ENCODE data around the gene AGER. TPM values are rescaled to one million over a fixed set of nuclear protein-coding genes. Genes with fewer than 3 reads are reported as not detected.
A peak's percentile ranks its signal among the peaks of the same experiment; 100 is the strongest.
"Not testable (repeated sequence)": the region's sequence is repeated elsewhere in the genome, so short reads cannot be mapped to it uniquely, and the experiment has no call there.

AGER gene
- total RNA-seq, 1 donor from 2014 or later = 2.0 TPM

DNA sequence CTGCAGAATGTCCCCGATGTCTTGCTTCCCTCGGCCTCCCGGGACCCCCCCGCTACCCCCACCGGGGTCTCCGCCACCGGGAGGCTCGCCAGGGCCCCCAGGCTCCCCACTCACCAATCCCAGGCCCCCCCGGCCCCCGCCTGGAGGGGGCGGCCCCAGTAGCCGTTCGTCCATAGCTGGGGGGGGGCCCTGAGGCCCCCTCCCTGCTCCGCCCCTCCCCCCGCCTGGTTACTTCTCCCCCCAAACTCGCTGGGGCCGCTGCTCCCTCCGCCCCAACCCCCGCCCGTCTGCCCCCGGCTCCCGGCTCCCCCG lies 5.6 kb upstream of the AGER start:
- DNase-seq (ENCODE audit: missing footprints) = no peak
- intact Hi-C loops (cut with DNase I) = loop anchor here (10.0 kb wide), 1 partner anchor 1015 kb away; the partner anchor contains the start of genes HSD17B8, RING1, RXRB and SLC39A7
- no peak for ATAC-seq

DNA sequence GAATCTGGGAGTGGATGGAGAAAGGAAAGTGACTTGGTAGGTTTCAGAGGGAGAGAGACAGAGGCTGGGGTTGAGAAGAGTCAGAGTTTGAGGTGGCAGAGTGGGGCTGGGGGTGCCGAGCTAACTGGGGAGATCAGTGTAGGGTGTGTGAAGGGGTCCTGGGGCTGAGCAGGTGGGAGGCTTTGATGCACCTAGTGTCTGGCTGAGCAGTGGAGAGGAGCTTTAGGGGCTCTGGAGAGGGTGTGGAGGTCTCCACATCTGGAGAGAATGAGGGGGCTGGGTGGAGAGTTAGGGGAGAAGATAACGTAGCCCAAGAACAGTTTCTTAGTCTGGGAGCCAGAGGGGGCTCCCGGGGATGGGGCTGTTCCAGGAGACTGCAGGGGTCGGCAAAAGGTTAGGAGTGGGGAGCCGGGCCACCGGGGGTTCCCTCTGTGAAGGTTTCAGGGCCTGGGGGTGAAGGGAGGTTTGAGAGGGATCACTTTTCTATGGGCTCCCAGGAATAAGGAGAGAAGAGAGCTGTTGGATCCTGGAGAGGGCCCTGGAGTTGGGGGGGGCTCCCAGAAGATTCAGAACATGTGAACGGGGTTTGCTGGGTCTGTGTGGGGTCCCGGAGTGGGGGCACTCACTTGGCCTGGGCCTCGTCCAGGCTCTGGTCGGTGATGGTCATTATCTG lies 5.2 kb upstream of the AGER start:
- intact Hi-C loops (cut with DNase I) = no loop called here
- DNase-seq (ENCODE audit: missing footprints) (no peak), ATAC-seq (no peak)

DNA sequence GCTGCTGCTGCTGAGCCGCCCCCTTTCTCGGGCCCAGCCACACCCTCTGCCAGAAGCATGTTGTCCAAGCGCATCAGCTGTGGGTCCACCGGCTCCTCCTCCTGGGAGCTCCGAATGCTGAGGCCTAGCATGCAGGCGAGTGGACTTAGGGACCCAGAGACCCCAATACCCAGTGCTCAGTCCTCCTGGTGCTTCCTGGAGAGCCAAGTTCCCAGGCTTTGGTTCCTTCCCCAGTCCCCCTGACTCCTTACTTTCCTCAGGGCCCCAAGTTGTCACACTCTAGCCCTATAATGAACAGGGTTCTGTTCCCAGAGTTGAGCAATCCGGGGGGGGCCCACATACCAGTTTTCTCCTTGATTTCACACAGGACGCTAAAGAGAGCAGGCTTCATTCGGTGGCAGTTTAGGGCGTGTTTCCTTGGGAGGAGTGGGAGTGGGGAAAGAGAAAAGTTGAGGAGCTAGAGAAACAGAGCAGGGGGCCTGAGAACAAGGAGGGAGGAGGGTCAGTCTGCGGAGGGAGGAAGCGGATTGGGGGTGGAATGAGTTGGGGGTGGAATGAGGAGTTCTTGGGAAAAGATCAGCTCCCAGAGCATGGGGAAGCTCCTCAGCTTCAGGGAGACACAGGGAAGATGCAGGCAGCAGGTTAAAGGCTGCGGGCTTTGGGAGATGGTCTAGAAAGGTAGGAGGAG lies 4.5 kb upstream of the AGER start:
- DNase-seq (ENCODE audit: missing footprints) (no peak), ATAC-seq (no peak)
- intact Hi-C loops (cut with DNase I) = no loop called here

DNA sequence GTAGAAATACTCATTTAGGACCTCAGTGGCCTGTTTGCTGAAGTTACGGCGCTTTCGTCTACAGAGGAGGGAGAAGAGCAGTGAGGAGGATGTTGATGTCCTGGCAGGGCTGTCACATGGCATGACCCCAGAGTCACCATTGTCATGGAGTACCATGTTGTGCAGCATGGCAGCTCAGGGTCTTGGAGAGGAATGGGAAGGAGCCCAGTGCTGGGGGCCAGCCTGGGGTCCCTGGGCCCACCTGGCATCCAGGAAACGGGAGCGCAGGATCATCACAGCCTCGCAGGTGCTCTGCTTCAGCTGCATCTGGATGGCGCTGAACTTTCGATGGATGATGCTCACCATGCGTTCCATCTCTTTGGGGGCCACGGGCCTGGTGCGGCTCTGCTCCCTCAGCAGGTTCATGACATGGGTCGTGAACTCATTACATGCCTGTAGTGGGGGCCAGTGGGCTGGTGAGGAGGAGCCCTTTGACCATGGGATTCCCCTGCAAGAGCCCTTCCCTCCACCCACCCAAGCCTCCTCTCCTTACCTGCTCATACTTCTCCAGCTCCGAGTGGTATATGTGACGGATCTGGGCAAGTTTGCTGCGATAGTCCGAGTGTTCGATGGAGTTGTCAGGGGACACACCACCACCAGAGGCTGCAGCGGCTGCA lies 3.8 kb upstream of the AGER start:
- ATAC-seq; DNase-seq (ENCODE audit: missing footprints); intact Hi-C loops (cut with DNase I): not testable (repeated sequence)

DNA sequence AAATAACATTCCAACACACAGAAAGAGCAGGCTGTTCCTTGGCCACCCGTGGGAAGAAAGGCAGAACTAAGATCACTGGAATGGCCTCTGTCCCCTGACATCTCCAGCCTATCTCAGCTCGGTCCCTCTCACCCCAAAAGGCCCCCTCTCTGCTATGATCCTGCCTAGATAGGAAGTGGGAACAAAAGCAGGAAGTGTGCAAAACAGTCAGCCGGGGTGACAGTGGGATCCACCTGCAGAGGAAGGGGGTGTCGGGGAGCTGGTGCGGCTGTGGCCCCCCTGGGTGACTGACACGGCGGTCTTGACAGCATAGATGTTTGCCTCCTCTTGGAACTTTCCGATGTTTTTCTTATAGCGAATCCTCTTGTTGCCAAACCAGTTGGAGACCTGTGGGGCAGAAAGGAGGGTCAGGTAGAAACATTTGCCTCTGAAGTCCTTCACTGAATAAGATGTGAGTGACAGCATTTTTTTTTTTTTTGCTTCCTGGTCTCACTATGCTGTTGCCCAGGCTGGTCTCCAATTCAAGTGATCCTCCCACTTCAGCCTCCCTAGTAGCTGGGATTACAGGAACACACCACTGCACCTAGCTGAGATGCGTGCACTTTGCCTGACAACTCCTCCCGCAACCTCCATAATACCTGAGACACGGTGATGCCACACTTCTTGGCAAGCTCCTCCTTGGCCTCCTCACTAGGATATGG lies 3.1 kb upstream of the AGER start:
- intact Hi-C loops (cut with DNase I) = no loop called here
- DNase-seq (ENCODE audit: missing footprints) (no peak), ATAC-seq (no peak)

DNA sequence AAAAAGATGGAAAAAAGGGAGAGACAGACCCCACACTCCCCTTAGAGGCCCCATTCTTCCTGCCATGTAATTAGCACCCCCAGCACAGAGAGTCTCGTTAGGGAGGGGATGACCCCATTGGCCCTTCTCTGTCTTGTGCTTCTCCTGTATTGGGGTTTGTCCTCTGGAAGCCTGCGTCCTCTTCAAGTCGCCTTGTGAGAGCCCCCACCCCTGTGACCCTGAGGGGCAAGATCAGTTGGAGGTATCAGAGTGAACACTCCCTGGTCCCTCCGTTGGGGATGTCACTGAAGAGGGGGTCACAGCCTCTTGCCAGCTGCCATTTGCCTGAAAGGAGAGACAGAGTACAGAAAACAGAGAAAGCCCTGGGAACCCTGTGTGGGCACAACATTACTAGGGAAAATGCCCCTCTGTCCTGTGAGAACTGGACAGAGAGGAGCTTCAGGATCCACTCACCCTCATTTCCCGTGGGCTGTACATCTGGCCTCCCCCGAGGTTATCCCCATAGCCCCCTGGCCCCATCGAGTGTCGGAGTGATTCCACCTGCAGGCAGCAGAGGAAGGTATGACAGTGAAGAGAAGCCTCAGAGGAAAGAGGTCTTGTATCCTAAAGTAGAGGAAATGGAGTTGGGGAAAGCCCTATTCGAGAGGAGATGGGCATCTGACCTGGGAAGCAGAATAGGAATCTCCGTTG lies 2.2 kb upstream of the AGER start:
- intact Hi-C loops (cut with DNase I); ATAC-seq; DNase-seq (ENCODE audit: missing footprints): not testable (repeated sequence)

DNA sequence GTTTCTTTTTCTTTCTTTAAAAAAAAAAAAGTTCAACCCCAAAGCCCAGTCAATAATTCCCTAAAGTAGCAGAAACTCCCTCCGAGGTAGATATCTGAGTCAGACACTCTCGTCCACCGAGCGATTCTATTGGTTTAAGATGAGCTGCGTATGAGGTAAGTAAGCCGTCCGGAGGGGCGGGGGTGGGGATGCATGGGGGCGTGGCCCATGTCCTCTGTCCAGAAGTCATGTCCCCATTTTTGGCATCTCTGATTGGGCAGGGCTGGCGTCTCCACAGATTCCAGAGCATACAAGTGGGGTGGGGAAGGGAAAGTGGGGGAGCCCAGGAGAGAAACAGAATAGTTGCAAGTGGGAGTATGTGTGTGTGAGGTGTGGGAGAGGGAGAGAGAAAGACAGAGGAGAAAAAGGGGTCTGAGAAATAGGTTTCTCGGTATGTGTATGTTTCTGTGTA lies 1.7 kb upstream of the AGER start:
- peak; percentile 83 for DNase-seq (ENCODE audit: missing footprints)
- intact Hi-C loops (cut with DNase I) = not testable (repeated sequence)
- peak; percentile 72 for ATAC-seq

DNA sequence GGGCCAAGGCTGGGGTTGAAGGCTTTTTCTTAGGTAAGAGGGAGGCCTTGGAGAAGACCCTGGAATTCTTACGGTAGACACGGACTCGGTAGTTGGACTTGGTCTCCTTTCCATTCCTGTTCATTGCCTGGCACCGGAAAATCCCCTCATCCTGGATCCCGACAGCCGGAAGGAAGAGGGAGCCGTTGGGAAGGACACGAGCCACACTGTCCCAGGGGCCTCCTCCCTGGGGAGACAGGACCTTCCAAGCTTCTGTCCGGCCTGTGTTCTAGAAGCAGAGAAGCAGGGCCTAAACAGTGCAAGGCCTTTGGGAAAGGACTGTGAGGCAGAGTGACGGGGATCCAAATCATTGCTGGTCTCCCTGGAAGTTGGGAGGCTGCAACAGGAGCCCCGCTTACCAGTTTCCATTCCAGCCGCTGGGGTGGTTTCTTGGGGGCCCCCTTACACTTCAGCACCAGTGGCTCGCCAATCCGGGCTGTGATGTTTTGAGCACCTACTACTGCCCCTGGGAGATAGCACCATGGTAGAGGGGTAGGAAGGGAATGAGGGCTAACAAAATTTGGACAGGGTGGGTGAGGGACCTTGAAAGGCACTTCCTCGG lies 470 bp downstream of the AGER start:
- DNase-seq (ENCODE audit: missing footprints) = no peak
- intact Hi-C loops (cut with DNase I) = no loop called here
- ATAC-seq = no peak

DNA sequence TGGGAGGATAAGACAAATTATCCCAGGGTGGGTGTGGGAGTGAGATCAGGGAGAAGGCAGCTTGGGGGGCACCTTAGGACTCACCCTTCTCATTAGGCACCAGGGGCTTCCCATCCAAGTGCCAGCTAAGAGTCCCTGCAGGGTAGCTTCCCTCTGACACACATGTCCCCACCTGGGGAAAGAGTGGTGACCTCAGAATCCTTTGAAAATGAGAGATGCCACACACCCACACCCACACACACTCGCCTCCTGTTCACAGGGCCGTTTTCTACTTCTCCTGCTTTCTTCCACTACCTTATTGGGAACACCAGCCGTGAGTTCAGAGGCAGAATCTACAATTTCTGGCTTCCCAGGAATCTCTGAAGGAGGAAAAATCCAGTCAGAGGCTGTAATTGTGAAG lies 1.0 kb downstream of the AGER start:
- intact Hi-C loops (cut with DNase I) = no loop called here
- DNase-seq (ENCODE audit: missing footprints) (no peak), ATAC-seq (no peak)

DNA sequence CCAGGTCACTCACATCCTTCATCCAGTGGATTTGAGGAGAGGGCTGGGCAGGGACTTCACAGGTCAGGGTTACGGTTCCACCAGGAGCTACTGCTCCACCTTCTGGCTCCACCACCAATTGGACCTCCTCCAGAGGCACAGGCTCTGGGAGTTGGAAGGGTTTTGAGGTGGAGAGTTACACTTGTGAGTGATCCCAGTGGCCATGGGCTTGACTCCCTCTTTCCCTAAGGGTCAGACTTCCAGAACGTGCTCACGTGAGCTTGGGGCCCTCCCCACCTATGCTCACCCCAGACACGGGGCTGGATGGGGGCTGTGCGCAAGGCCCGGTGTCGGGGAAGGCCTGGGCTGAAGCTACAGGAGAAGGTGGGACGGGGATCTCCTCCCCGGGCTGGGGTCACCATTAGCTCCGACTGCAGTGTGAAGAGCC lies 1.5 kb downstream of the AGER start:
- no peak for DNase-seq (ENCODE audit: missing footprints)
- no peak for ATAC-seq
- intact Hi-C loops (cut with DNase I) = no loop called here

DNA sequence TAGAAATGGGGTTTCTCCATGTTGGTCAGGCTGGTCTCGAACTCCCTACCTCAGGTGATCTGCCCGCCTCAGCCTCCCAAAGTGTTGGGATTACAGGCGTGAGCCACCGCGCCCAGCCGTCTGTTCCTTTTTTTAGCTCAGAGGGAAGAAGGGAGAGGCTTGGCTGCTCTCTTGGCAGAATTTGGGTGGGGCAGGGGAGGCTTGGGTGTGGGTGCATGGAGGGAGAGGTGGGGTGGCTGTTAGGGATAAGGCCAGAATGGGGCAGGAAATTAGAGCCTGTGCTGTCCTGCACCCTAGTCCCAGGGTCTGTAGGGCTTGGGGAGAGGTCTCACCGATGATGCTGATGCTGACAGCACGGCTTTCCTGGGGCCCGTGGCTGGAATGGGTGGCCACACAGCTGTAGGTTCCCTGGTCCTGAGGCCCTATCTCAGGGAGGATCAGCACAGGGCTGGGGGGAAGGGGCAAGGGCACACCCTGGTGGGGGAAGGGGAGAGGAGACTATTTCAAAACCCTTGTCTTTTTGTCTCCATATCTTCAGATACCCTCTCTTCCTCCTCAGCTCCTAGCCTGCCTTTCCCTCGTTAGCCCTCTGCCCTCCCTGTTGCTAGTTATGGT lies 2.0 kb downstream of the AGER start:
- no peak for ATAC-seq
- DNase-seq (ENCODE audit: missing footprints) = no peak
- intact Hi-C loops (cut with DNase I) = no loop called here

DNA sequence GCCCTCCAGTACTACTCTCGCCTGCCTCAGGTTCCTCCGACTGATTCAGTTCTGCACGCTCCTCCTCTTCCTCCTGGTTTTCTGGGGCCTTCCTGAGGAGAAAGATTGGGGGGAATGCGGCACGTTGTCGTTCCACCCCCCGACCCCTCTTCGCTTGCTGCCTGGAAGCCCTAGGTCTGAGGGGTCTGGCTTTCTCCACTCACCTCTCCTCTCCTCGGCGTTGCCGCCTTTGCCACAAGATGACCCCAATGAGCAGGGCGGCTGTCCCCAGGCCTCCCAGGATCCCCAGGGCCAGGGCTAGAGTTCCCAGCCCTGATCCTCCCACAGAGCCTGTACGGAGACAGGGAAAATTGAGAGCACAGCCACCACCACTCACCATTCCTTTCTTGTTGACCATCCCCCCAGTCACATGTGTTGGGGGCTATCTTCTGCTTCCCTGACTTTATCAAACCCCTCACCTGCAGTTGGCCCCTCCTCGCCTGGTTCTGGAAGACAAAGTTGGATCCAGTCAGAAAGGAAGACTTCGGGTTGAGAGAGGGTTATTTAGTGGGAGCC lies 2.8 kb downstream of the AGER start:
- no peak for DNase-seq (ENCODE audit: missing footprints)
- no peak for ATAC-seq
- intact Hi-C loops (cut with DNase I) = no loop called here

DNA sequence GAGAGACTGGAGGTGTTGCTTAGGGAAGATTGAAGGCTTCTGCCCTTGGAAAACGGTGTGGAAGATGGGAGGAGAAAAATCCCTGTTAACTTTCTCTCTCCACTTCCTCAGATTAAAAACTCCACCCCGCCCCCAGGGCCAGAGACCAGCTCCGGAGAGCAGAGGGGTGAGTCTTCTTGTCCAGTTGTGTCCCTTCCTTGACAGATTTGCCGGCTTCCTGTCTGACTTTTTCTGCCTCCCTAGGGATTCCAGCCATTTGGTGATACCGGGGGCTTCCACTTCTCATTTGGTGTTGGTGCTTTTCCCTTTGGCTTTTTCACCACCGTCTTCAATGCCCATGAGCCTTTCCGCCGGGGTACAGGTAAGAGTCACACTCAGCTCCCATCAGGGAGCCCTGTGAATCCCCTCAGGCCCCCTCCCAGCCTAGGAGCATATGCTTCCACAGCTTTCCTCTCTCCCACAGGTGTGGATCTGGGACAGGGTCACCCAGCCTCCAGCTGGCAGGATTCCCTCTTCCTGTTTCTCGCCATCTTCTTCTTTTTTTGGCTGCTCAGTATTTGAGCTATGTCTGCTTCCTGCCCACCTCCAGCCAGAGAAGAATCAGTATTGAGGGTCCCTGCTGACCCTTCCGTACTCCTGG lies 4.2 kb downstream of the AGER start:
- ATAC-seq = no peak
- intact Hi-C loops (cut with DNase I) = loop anchor here (10.0 kb wide), 1 partner anchor 515 kb away; the partner anchor contains the start of genes C6orf47, CSNK2B, GPANK1 and LY6G5B
- no peak for DNase-seq (ENCODE audit: missing footprints)

DNA sequence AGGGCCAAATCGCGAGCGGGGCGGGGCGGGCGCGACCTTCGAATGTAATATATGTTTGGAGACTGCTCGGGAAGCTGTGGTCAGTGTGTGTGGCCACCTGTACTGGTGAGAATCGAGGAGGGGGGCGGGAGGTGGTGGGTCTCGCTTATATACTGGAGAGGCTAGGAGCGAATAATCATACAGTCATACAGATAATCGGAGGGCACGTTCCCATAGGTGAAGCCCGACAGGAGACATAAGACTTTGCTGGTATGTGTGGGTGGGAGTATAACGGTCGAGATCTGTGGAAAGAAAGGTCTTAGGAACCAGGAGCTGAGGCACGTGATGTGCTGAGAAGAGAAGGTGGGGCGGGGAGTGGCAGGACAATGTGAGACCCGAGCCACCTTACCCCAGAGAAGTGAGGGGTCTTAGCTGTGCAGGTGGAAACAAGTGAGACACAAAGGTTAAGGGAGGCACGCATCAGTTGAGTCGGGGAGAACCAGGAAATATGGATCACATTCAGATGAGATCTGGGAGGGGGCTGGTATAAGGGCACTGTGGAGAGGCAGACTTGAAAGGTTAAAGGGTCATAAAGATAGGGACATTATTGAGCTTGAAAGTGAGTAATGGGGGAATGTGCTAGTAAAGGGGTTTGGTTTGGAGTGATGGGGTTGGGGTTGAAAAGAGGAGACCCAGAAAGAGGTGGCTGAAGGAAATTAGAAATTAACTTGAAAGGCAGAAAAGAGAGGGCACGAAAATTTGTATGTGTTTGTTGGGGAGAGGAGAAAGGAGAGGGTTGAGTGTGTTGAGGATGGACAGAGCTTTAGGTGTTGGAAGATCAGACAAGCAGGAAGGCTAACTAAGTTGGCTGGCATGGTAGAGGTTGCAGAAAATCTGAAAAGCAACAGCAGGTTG lies 5.3 kb downstream of the AGER start:
- ATAC-seq = no peak
- no peak for DNase-seq (ENCODE audit: missing footprints)
- intact Hi-C loops (cut with DNase I) = loop anchor here (1.0 to 10.0 kb wide), 2 partner anchors 17 to 514 kb away; partner anchors contain the start of genes C6orf47, CSNK2B, GPANK1 and LY6G5B

DNA sequence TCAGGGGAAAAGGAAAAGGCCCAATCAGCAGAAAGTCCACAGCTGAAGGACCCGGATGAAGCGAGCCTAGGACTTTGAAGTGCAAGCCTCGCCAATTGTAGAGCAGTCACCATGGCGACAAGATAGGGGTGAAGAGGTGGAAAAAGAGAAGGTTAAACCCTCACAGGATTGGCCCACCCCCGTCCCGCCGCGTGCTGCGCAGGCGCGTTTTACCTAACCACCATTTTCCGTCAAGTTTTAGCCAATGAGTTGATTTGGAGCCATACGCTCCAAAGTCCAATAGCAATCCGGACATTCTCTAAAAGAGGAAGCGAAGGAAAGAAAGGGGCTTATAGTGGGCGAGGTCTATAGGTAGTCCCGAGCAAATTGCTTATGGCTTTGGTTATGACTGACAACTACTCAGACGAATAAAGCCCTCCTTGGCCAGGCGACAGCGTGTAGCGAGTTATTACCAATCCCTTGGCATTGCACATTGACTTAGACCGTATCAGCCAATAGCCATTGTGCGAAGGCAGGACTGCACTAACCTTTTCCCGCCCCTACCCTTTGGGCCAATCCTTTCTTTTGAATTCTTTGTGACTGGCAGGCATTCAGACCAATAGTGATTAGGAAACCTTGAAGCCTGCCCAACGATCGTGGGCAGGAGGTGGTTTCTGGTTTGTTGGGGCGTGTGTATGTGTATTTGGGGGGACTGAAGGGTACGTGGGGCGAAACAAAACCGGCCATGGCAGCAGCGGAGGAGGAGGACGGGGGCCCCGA lies 6.1 kb downstream of the AGER start, which contains the start of gene RNF5:
Gene RNF5, plus strand, starts transcription at position 618 of the 759 bp plus-strand sequence. Its CDS starts 107 bp downstream, at position 725.
- DNase-seq (ENCODE audit: missing footprints) (peak; percentile 96), ATAC-seq (peak; percentile 88)
- intact Hi-C loops (cut with DNase I) = loop anchor here (1.0 to 10.0 kb wide), 3 partner anchors 17 to 513 kb away; partner anchors contain the start of genes ATF6B, C6orf47, CSNK2B and GPANK1

Data from Right ventricle myocardium inferior (tissue), 1 donor.